Right atrium auricular region (tissue), 2 donors: Measurements from ENCODE around the gene NTMT1. TPM values are rescaled to one million over a fixed set of nuclear protein-coding genes. Genes with fewer than 3 reads are reported as not detected.
"Not testable (repeated sequence)": the region's sequence is repeated elsewhere in the genome, so short reads cannot be mapped to it uniquely, and the experiment has no call there.

Experiments used
- DNase-seq: peaks from one replicate; pipeline ENCODE4 v3.0.0-alpha.2; 2019; ENCODE audit warnings: low spot score
- H3K27ac ChIP-seq, 2 donors: fragments of 200-600 bp; sonication (generic); 1 replicate in 1 of 2; 2 replicates in 1 of 2; pipeline ENCODE4 v1.5.1; 2016 to 2019
- H3K27me3 ChIP-seq, 2 donors: fragments of 200-600 bp; sonication (generic); one replicate each; pipeline versions ENCODE4 v1.5.1 to v1.6.0; 2017 to 2019
- H3K36me3 ChIP-seq: fragments of 200-600 bp; sonication (generic); one replicate; pipeline ENCODE4 v1.5.1; 2016
- H3K4me1 ChIP-seq, 2 donors: fragments of 200-600 bp; sonication (generic); one replicate each; pipeline versions ENCODE4 v1.5.1 to v1.6.0; 2017 to 2019
- H3K4me3 ChIP-seq, 2 donors: fragments of 200-600 bp; sonication (generic); 1 replicate in 1 of 2; 2 replicates in 1 of 2; pipeline ENCODE4 v1.5.1; 2017 to 2019; ENCODE audit warnings: mild to moderate bottlenecking in 1 of 2, moderate library complexity in 1 of 2
- H3K9me3 ChIP-seq, 2 donors: fragments of 200-600 bp; sonication (generic); one replicate each; pipeline ENCODE4 v1.5.1; 2019
- total RNA-seq, 2 donors: library from RNA; depleted of rRNA; stranded (reverse); fragments of >200 nt; gene quantifications; one replicate each; pipeline ENCODE4 v1.1.0, GENCODE V29; 2016
- TF ChIP-seq, protein P1 (sequence below), 2 donors: fragments of 200-600 bp; sonication (generic); IDR thresholded peaks; one replicate each; pipeline ENCODE4 v1.5.1; 2019; ENCODE audit warnings: antibody characterized with exemption in 2 of 2

NTMT1 gene
- total RNA-seq, 2 donors from 2014 or later = 33.7 to 36.0 TPM

- no peaks in the 10 kb centered on the region for H3K27me3 ChIP-seq
- H3K9me3 ChIP-seq = no peaks in the 10 kb centered on the region
- no peak overlapping the region for H3K4me3 ChIP-seq
- DNase-seq = no peak
- no peaks in the 10 kb centered on the region for H3K4me1 ChIP-seq
- no peaks in the 10 kb centered on the region for H3K36me3 ChIP-seq
- no peak overlapping the region for H3K27ac ChIP-seq
- TF ChIP-seq, protein P1, sequence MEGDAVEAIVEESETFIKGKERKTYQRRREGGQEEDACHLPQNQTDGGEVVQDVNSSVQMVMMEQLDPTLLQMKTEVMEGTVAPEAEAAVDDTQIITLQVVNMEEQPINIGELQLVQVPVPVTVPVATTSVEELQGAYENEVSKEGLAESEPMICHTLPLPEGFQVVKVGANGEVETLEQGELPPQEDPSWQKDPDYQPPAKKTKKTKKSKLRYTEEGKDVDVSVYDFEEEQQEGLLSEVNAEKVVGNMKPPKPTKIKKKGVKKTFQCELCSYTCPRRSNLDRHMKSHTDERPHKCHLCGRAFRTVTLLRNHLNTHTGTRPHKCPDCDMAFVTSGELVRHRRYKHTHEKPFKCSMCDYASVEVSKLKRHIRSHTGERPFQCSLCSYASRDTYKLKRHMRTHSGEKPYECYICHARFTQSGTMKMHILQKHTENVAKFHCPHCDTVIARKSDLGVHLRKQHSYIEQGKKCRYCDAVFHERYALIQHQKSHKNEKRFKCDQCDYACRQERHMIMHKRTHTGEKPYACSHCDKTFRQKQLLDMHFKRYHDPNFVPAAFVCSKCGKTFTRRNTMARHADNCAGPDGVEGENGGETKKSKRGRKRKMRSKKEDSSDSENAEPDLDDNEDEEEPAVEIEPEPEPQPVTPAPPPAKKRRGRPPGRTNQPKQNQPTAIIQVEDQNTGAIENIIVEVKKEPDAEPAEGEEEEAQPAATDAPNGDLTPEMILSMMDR (IDR thresholded peaks at IDR 0.05) = no peak
Observed at GRCh38 chr9:129656795-129657390, 30.9 kb downstream of the NTMT1 start.

DNA sequence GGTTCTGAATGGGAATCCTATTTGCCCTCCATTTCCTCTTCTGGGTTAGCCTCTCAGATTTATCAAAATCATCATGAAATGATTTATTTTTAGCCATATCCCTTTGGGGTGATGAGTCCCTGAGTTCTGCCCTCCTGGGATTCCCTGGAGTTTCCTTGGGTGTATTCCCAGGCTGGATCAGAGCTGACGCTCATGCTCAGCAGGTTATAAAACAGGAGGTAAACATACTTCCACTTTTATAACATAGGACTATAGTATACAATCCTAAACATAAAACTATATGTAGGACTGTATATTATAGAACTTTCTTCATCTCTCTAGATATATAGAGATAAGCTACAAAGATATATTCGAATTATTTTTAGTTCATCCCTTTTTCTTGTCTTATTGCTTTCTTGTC lies 35.1 kb downstream of the NTMT1 start:
- Histone ChIP-seq H3K4me1 (peaks cover 0 to 10% of the 10 kb centered on the region in 2 donors), H3K27ac (no peak overlapping the region), H3K27me3 (no peaks in the 10 kb centered on the region), H3K9me3 (no peaks in the 10 kb centered on the region), H3K36me3 (no peaks in the 10 kb centered on the region), H3K4me3 (no peak overlapping the region)
- TF ChIP-seq, protein P1 (IDR thresholded peaks at IDR 0.05) = no peak
- DNase-seq = no peak

- H3K4me3 ChIP-seq, DNase-seq, H3K27ac ChIP-seq, H3K9me3 ChIP-seq, H3K27me3 ChIP-seq, H3K36me3 ChIP-seq: not testable (repeated sequence)
- H3K4me1 ChIP-seq = peaks cover 0 to 15% of the 10 kb centered on the region in 2 donors
Observed at GRCh38 chr9:129662239-129662638, 36.3 kb downstream of the NTMT1 start.

DNA sequence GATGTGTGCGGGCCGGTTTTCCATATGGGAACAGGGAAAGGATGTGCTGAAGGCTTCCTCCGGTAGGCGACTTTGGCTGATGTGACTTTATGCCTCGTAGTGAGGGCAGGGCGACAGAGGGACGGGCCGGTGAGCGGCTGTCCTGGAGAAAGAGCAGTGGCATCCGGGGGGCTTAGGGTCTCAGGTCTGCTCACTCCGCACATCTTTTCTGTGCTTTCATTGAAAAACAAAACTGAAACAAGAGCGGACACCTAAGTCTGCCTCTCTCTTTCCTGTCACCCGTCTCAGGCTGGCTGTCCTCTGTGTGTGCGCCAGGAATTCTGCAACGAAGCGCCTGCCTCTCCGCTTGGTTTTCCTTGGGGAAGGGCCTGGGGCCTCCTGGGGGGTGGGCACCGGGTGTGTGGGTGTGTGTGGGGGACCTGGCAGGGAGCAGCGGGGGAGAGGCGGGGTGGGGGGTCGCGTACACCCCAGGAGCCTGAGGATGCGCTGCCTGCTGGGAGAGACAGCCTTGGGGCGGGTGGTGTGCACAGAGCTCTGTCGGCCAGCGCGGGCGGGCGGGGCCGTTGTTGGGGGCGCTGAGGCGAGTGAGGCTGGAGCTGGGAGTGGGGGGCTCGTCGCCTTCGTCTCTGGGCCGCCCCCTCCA lies 38.9 kb downstream of the NTMT1 start:
- Histone ChIP-seq H3K4me3 (peak overlapping the region; percentile 26 to 51), H3K36me3 (no peaks in the 10 kb centered on the region), H3K27ac (peak overlapping the region; percentile 6 to 23), H3K9me3 (no peaks in the 10 kb centered on the region), H3K27me3 (peaks cover 0 to 8% of the 10 kb centered on the region in 2 donors), H3K4me1 (peaks cover 0 to 15% of the 10 kb centered on the region in 2 donors)
- DNase-seq = no peak
- TF ChIP-seq, protein P1 (IDR thresholded peaks at IDR 0.05) = no peak

- Histone ChIP-seq H3K4me1 (peaks cover 0 to 15% of the 10 kb centered on the region in 2 donors), H3K27ac (peak within 1 kb of the TSS; percentile 23 to 26), H3K36me3 (no peaks in the 10 kb centered on the region), H3K9me3 (no peaks in the 10 kb centered on the region), H3K4me3 (peak within 1 kb of the TSS; percentile 31 to 51), H3K27me3 (peaks cover 0 to 8% of the 10 kb centered on the region in 2 donors)
- TF ChIP-seq, protein P1 (IDR thresholded peaks at IDR 0.05) = no peak
- DNase-seq = peak; percentile 66
Observed at GRCh38 chr9:129665389-129665775, 39.4 kb downstream of the NTMT1 start, which contains the start of gene PRRX2. Gene PRRX2, plus strand, starts transcription at chr9:129665647. Its CDS starts 221 bp downstream, at chr9:129665868.

DNA sequence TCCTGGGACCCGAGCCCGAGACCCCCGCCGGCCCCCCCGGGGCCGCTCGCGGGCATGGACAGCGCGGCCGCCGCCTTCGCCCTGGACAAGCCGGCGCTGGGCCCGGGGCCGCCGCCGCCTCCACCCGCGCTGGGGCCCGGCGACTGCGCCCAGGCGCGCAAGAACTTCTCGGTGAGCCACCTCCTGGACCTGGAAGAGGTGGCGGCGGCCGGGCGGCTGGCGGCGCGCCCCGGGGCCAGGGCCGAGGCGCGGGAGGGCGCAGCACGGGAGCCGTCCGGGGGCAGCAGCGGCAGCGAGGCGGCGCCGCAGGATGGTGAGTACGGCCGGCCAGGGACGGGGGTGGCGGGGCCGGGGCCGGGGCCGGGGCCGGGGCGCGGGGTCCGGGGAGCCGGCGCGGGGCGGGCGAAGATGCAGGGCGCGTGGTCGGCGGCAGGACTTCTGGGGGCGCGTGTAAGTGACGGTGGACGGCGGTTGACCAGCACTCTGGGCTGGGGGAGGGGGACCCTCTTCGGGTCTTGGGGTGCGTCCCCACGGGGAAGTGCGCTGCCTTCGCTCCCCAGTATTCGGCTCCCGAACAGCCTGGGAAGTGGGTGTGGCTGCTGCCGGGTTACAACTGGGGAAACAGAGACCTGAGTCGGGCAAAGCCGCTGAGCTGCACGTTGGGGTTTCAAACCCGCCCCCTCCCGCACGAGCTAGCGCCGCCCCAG lies 40.0 kb downstream of the NTMT1 start:
- H3K4me1 ChIP-seq = peaks cover 0 to 15% of the 10 kb centered on the region in 2 donors
- peak overlapping the region in 1 of 2 donors; percentile 26 for H3K27ac ChIP-seq
- no peak for DNase-seq
- TF ChIP-seq, protein P1 (IDR thresholded peaks at IDR 0.05) = no peak
- no peaks in the 10 kb centered on the region for H3K36me3 ChIP-seq
- peak overlapping the region; percentile 31 to 51 for H3K4me3 ChIP-seq
- H3K9me3 ChIP-seq = no peaks in the 10 kb centered on the region
- peaks cover 0 to 8% of the 10 kb centered on the region in 2 donors for H3K27me3 ChIP-seq
